ENCODE measurements around the gene LRTM2. TPM values are rescaled to one million over a fixed set of nuclear protein-coding genes. Genes with fewer than 3 reads are reported as not detected.

LRTM2 gene
- total RNA-seq, 1 experiment from 2014 or later: 0.07 TPM

- TF ChIP-seq CTCF (IDR thresholded peaks at IDR 0.05 in 2 of 3, conservative IDR thresholded peaks at IDR 0.05 in 1 of 3; ENCODE audit: borderline replicate concordance in 1 of 3, insufficient read depth in 1 of 3, low read depth in 2 of 3, low read length in 2 of 3): no peak
These were observed 27.0 kb downstream of the LRTM2 start (continued) for GRCh38 chr12:1847411-1847810.

DNA sequence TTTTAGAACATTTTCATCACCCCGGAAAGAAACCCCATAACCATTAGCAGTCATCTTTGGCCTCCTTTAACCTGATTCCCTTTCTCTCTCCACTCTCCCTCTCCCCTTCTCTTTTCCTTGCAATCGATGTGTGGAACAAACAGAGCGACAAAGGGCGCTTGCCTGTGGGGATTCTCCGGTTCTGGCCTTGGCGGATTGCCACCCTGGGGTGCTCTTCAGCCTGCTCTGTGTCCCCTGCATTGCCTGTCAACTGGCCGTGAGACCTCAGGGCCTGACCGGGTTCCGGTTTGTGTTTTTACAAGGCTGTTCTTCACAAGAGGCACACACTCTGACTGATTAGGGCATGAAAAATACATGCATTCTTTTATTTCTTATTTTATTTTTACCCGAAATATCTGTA, 27.8 kb downstream of the LRTM2 start:
- H3K4me2 ChIP-seq (ENCODE audit: low read length): no peak overlapping the region
- CTCF ChIA-PET: no interaction called here

More for the DNA sequence above, 27.8 kb downstream of the LRTM2 start:
- ChIA-PET POLR2A (no interaction called here), RAD21 (ENCODE audit: low non-redundant PET in 1 of 2, low total read pairs in 2 of 2, uncharacterized antibody in 2 of 2, unreplicated experiment in 2 of 2) (no interaction called here)
- Histone ChIP-seq H3K27me3 (ENCODE audit: insufficient read depth, low read length) (no peaks in the 10 kb centered on the region), H3K4me3 (replicated peaks in 1 of 2; ENCODE audit: low read depth in 1 of 2, low read length in 2 of 2) (no peak overlapping the region), H3K27ac (ENCODE audit: low read depth, low read length) (no peak overlapping the region), H3K36me3 (ENCODE audit: control insufficient read depth in 1 of 2, insufficient read depth in 2 of 2, low read length in 2 of 2) (no peaks in the 10 kb centered on the region), H4K20me1 (ENCODE audit: insufficient read depth) (no peaks in the 10 kb centered on the region), H3K9me2 (ENCODE audit: insufficient read depth) (no peaks in the 10 kb centered on the region), H2AFZ (ENCODE audit: low read depth, low read length, poor library complexity, severe bottlenecking) (no peak overlapping the region), H3K9ac (ENCODE audit: low read length) (no peak overlapping the region), H3K9me3 (ENCODE audit: control insufficient read depth in 1 of 2, insufficient read depth in 1 of 2, low read depth in 1 of 2, low read length in 2 of 2) (no peaks in the 10 kb centered on the region), H3K4me1 (ENCODE audit: control insufficient read depth in 1 of 2, insufficient read depth in 2 of 2, low read length in 2 of 2) (no peaks in the 10 kb centered on the region), H3K79me2 (ENCODE audit: insufficient read depth, low read length) (no peaks in the 10 kb centered on the region)
- no TSS peak for BruUV-seq (replicated peaks)
- TF ChIP-seq CTCF (IDR thresholded peaks at IDR 0.05 in 2 of 3, conservative IDR thresholded peaks at IDR 0.05 in 1 of 3; ENCODE audit: borderline replicate concordance in 1 of 3, insufficient read depth in 1 of 3, low read depth in 2 of 3, low read length in 2 of 3) (no peak), ELF1 (IDR thresholded peaks at IDR 0.05; ENCODE audit: borderline replicate concordance, low read depth) (no peak), TCF7L2 (IDR thresholded peaks at IDR 0.05; ENCODE audit: borderline replicate concordance, extremely low read depth, insufficient read depth, insufficient read length) (no peak), SRF (IDR thresholded peaks at IDR 0.05; ENCODE audit: low read depth) (no peak), ZNF274 (IDR thresholded peaks at IDR 0.05; ENCODE audit: low read depth, low read length) (no peak), YY1 (IDR thresholded peaks at IDR 0.05; ENCODE audit: extremely low read depth, insufficient replicate concordance, low read depth, low read length) (no peak), CEBPB (IDR thresholded peaks at IDR 0.05; ENCODE audit: low read depth) (no peak), JUND (IDR thresholded peaks at IDR 0.05) (no peak), SIN3A (IDR thresholded peaks at IDR 0.05; ENCODE audit: low read depth) (no peak), CBX3 (IDR thresholded peaks at IDR 0.05; ENCODE audit: low read depth) (no peak), POLR2AphosphoS5 (IDR thresholded peaks at IDR 0.05; ENCODE audit: low read depth, low read length) (no peak), FOSL1 (IDR thresholded peaks at IDR 0.05; ENCODE audit: low read depth) (no peak)
- TF ChIP-seq, protein P1, sequence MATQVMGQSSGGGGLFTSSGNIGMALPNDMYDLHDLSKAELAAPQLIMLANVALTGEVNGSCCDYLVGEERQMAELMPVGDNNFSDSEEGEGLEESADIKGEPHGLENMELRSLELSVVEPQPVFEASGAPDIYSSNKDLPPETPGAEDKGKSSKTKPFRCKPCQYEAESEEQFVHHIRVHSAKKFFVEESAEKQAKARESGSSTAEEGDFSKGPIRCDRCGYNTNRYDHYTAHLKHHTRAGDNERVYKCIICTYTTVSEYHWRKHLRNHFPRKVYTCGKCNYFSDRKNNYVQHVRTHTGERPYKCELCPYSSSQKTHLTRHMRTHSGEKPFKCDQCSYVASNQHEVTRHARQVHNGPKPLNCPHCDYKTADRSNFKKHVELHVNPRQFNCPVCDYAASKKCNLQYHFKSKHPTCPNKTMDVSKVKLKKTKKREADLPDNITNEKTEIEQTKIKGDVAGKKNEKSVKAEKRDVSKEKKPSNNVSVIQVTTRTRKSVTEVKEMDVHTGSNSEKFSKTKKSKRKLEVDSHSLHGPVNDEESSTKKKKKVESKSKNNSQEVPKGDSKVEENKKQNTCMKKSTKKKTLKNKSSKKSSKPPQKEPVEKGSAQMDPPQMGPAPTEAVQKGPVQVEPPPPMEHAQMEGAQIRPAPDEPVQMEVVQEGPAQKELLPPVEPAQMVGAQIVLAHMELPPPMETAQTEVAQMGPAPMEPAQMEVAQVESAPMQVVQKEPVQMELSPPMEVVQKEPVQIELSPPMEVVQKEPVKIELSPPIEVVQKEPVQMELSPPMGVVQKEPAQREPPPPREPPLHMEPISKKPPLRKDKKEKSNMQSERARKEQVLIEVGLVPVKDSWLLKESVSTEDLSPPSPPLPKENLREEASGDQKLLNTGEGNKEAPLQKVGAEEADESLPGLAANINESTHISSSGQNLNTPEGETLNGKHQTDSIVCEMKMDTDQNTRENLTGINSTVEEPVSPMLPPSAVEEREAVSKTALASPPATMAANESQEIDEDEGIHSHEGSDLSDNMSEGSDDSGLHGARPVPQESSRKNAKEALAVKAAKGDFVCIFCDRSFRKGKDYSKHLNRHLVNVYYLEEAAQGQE (IDR thresholded peaks at IDR 0.05; ENCODE audit: low read depth): no peak
- TF ChIP-seq, protein P2, sequence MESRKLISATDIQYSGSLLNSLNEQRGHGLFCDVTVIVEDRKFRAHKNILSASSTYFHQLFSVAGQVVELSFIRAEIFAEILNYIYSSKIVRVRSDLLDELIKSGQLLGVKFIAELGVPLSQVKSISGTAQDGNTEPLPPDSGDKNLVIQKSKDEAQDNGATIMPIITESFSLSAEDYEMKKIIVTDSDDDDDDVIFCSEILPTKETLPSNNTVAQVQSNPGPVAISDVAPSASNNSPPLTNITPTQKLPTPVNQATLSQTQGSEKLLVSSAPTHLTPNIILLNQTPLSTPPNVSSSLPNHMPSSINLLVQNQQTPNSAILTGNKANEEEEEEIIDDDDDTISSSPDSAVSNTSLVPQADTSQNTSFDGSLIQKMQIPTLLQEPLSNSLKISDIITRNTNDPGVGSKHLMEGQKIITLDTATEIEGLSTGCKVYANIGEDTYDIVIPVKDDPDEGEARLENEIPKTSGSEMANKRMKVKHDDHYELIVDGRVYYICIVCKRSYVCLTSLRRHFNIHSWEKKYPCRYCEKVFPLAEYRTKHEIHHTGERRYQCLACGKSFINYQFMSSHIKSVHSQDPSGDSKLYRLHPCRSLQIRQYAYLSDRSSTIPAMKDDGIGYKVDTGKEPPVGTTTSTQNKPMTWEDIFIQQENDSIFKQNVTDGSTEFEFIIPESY (IDR thresholded peaks at IDR 0.05; ENCODE audit: extremely low read depth, insufficient replicate concordance, low read length): no peak
- intact Hi-C loops (cut with micrococcal nuclease): no loop called here
- DNase-seq (ENCODE audit: low read depth, low spot score) (no peak), ATAC-seq (no peak)
